Measurements from ENCODE around the gene GRID1. TPM values are rescaled to one million over a fixed set of nuclear protein-coding genes. Genes with fewer than 3 reads are reported as not detected.
A peak's percentile ranks its signal among the peaks of the same experiment; 100 is the strongest.

The GRID1 gene
- total RNA-seq, 1 experiment from 2014 or later, result 5.6 TPM

GRCh38 chr10:85902051-85902450 lies 464.5 kb downstream of the GRID1 start:
- Histone ChIP-seq H3K9ac (ENCODE audit: low read length) (no peak overlapping the region), H3K36me3 (ENCODE audit: control insufficient read depth in 1 of 2, insufficient read depth in 2 of 2, low read length in 2 of 2) (no peaks in the 10 kb centered on the region), H3K4me1 (ENCODE audit: control insufficient read depth in 1 of 2, insufficient read depth in 2 of 2, low read length in 2 of 2) (peaks cover 0 to 9% of the 10 kb centered on the region in 2 experiments; a peak in 1 of 4 replicates), H3K4me2 (ENCODE audit: low read length) (no peak overlapping the region), H3K79me2 (ENCODE audit: insufficient read depth, low read length) (no peaks in the 10 kb centered on the region), H2AFZ (ENCODE audit: low read depth, low read length, poor library complexity, severe bottlenecking) (no peak overlapping the region), H3K4me3 (replicated peaks in 1 of 2; ENCODE audit: low read depth in 1 of 2, low read length in 2 of 2) (no peak overlapping the region), H4K20me1 (ENCODE audit: insufficient read depth) (no peaks in the 10 kb centered on the region; the same call in 1 of the 2 replicates), H3K9me3 (ENCODE audit: control insufficient read depth in 1 of 2, insufficient read depth in 1 of 2, low read depth in 1 of 2, low read length in 2 of 2) (no peaks in the 10 kb centered on the region), H3K27ac (ENCODE audit: low read depth, low read length) (no peak overlapping the region), H3K9me2 (ENCODE audit: insufficient read depth) (no peaks in the 10 kb centered on the region), H3K27me3 (ENCODE audit: insufficient read depth, low read length) (no peaks in the 10 kb centered on the region; the same call in 1 of the 2 replicates)
- CTCF ChIA-PET, result no interaction called here
- POLR2A ChIA-PET, result no interaction called here
- no peak for DNase-seq (ENCODE audit: low read depth, low spot score)
- RAD21 ChIA-PET (ENCODE audit: low non-redundant PET in 1 of 2, low total read pairs in 2 of 2, uncharacterized antibody in 2 of 2, unreplicated experiment in 2 of 2), result no interaction called here
- no peak for ATAC-seq
- intact Hi-C loops (cut with micrococcal nuclease), result no loop called here
- no TSS peak for BruUV-seq (replicated peaks)
- TF ChIP-seq FOSL1 (IDR thresholded peaks at IDR 0.05; ENCODE audit: low read depth) (peak; percentile 26; the same call in 1 of the 2 replicates), CTCF (IDR thresholded peaks at IDR 0.05 in 2 of 3, conservative IDR thresholded peaks at IDR 0.05 in 1 of 3; ENCODE audit: borderline replicate concordance in 1 of 3, insufficient read depth in 1 of 3, low read depth in 2 of 3, low read length in 2 of 3) (no peak)

- no peak overlapping the region for H3K4me2 ChIP-seq (ENCODE audit: low read length)
- H3K4me1 ChIP-seq (ENCODE audit: control insufficient read depth in 1 of 2, insufficient read depth in 2 of 2, low read length in 2 of 2), result peaks cover 0 to 9% of the 10 kb centered on the region in 2 experiments; a peak in 1 of 4 replicates
- no peak overlapping the region for H3K9ac ChIP-seq (ENCODE audit: low read length)
- no peaks in the 10 kb centered on the region for H3K9me3 ChIP-seq (ENCODE audit: control insufficient read depth in 1 of 2, insufficient read depth in 1 of 2, low read depth in 1 of 2, low read length in 2 of 2)
- TF ChIP-seq JUND (IDR thresholded peaks at IDR 0.05) (no peak), CEBPB (IDR thresholded peaks at IDR 0.05; ENCODE audit: low read depth) (no peak), POLR2AphosphoS5 (IDR thresholded peaks at IDR 0.05; ENCODE audit: low read depth, low read length) (no peak), EZH2phosphoT487 (IDR thresholded peaks at IDR 0.05; ENCODE audit: borderline replicate concordance) (no peak), ELF1 (IDR thresholded peaks at IDR 0.05; ENCODE audit: borderline replicate concordance, low read depth) (no peak), CTCF (IDR thresholded peaks at IDR 0.05 in 2 of 3, conservative IDR thresholded peaks at IDR 0.05 in 1 of 3; ENCODE audit: borderline replicate concordance in 1 of 3, insufficient read depth in 1 of 3, low read depth in 2 of 3, low read length in 2 of 3) (no peak), YY1 (IDR thresholded peaks at IDR 0.05; ENCODE audit: extremely low read depth, insufficient replicate concordance, low read depth, low read length) (no peak), POLR2A (IDR thresholded peaks at IDR 0.05; ENCODE audit: borderline replicate concordance, extremely low read depth, insufficient read depth, insufficient read length) (no peak), REST (IDR thresholded peaks at IDR 0.05; ENCODE audit: low read depth) (no peak), EZH2 (IDR thresholded peaks at IDR 0.05) (no peak), EGR1 (IDR thresholded peaks at IDR 0.05; ENCODE audit: low read depth) (no peak), SP1 (IDR thresholded peaks at IDR 0.05; ENCODE audit: low read depth) (no peak)
- intact Hi-C loops (cut with micrococcal nuclease), result no loop called here
- CTCF ChIA-PET, result no interaction called here
- ATAC-seq, result no peak
- H3K9me2 ChIP-seq (ENCODE audit: insufficient read depth), result no peaks in the 10 kb centered on the region
- POLR2A ChIA-PET, result no interaction called here
- no peaks in the 10 kb centered on the region; the same call in 1 of the 2 replicates for H3K27me3 ChIP-seq (ENCODE audit: insufficient read depth, low read length)
- no peaks in the 10 kb centered on the region; the same call in 1 of the 2 replicates for H4K20me1 ChIP-seq (ENCODE audit: insufficient read depth)
- no peak overlapping the region for H3K27ac ChIP-seq (ENCODE audit: low read depth, low read length)
- no peaks in the 10 kb centered on the region for H3K36me3 ChIP-seq (ENCODE audit: control insufficient read depth in 1 of 2, insufficient read depth in 2 of 2, low read length in 2 of 2)
- no peak for DNase-seq (ENCODE audit: low read depth, low spot score)
- H2AFZ ChIP-seq (ENCODE audit: low read depth, low read length, poor library complexity, severe bottlenecking), result no peak overlapping the region
- BruUV-seq (replicated peaks), result no TSS peak
- H3K79me2 ChIP-seq (ENCODE audit: insufficient read depth, low read length), result no peaks in the 10 kb centered on the region
- no peak overlapping the region for H3K4me3 ChIP-seq (replicated peaks in 1 of 2; ENCODE audit: low read depth in 1 of 2, low read length in 2 of 2)
- RAD21 ChIA-PET (ENCODE audit: low non-redundant PET in 1 of 2, low total read pairs in 2 of 2, uncharacterized antibody in 2 of 2, unreplicated experiment in 2 of 2), result no interaction called here
Observed at GRCh38 chr10:85901599-85901998, 465.0 kb downstream of the GRID1 start.

Measured in HCT116 (cell line).